NCI-H460 (cell line): Measurements from ENCODE around the gene LENG1. TPM values are rescaled to one million over a fixed set of nuclear protein-coding genes. Genes with fewer than 3 reads are reported as not detected.

Source experiments
- DNase-seq: peaks from one replicate; pipeline ENCODE4 v3.0.0-alpha.2; 2016; ENCODE audit warnings: low read depth; ENCODE audit errors: extremely low read depth
- total RNA-seq: library from RNA; depleted of rRNA; stranded (reverse); fragments of >200 nt; shearing (Covaris generic); gene quantifications from 2 replicates; pipeline ENCODE4 v1.2.3, GENCODE V29; 2014

LENG1 gene
- total RNA-seq, 1 experiment from 2014 or later, result 7.7 TPM

GRCh38 chr19:54142166-54142780, 17.2 kb downstream of the LENG1 start:
- no peak for DNase-seq

- DNase-seq, result no peak
Measured at GRCh38 chr19:54141356-54141755, 18.2 kb downstream of the LENG1 start.

- DNase-seq, result no peak
Measured at GRCh38 chr19:54138489-54139256, 20.8 kb downstream of the LENG1 start.

- no peak for DNase-seq
Measured at GRCh38 chr19:54137699-54138488, 21.6 kb downstream of the LENG1 start, which contains the start of gene CNOT3. Gene CNOT3 (plus strand): TSS chr19:54137762. CDS start chr19:54142979, 5,217 bp downstream.

- DNase-seq, result peak; percentile 99
Measured at GRCh38 chr19:54136864-54137698, 22.4 kb downstream of the LENG1 start.

GRCh38 chr19:54136086-54136863, 23.2 kb downstream of the LENG1 start:
- DNase-seq, result no peak

GRCh38 chr19:54133957-54134590, 25.4 kb downstream of the LENG1 start:
- DNase-seq, result no peak

GRCh38 chr19:54133312-54133956, 26.1 kb downstream of the LENG1 start:
- no peak for DNase-seq

- DNase-seq, result no peak
Measured at GRCh38 chr19:54129617-54129996, 29.9 kb downstream of the LENG1 start.

- DNase-seq, result no peak
Measured at GRCh38 chr19:54128796-54129616, 30.5 kb downstream of the LENG1 start.

GRCh38 chr19:54128441-54128725, 31.1 kb downstream of the LENG1 start:
- no peak for DNase-seq

GRCh38 chr19:54127688-54128440, 31.7 kb downstream of the LENG1 start:
- no peak for DNase-seq

GRCh38 chr19:54125713-54126112, 33.8 kb downstream of the LENG1 start:
- no peak for DNase-seq

GRCh38 chr19:54124393-54124792, 35.1 kb downstream of the LENG1 start:
- no peak for DNase-seq

- no peak for DNase-seq
Measured at GRCh38 chr19:54123682-54124081, 35.8 kb downstream of the LENG1 start.

- no peak for DNase-seq
Measured at GRCh38 chr19:54121259-54121658, 38.3 kb downstream of the LENG1 start.
